OCI-LY1 (cell line): ENCODE measurements around the gene LRP1.

Experiments
- EZH2 ChIP-seq: fragments of 200-600 bp; sonication (generic), shearing (Covaris generic); IDR thresholded peaks from 2 replicates; pipeline ENCODE4 v1.8.0; 2017; ENCODE audit warnings: borderline replicate concordance, mixed run types, mild to moderate bottlenecking, antibody characterized with exemption, low read length, moderate library complexity, mixed read lengths
- TF ChIP-seq, protein P1 (sequence below): fragments of 200-600 bp; sonication (generic), shearing (Covaris generic); IDR thresholded peaks from 2 replicates; pipeline ENCODE4 v1.5.1; 2017; ENCODE audit warnings: mild to moderate bottlenecking, antibody characterized with exemption, low read length, moderate library complexity, mixed read lengths

DNA sequence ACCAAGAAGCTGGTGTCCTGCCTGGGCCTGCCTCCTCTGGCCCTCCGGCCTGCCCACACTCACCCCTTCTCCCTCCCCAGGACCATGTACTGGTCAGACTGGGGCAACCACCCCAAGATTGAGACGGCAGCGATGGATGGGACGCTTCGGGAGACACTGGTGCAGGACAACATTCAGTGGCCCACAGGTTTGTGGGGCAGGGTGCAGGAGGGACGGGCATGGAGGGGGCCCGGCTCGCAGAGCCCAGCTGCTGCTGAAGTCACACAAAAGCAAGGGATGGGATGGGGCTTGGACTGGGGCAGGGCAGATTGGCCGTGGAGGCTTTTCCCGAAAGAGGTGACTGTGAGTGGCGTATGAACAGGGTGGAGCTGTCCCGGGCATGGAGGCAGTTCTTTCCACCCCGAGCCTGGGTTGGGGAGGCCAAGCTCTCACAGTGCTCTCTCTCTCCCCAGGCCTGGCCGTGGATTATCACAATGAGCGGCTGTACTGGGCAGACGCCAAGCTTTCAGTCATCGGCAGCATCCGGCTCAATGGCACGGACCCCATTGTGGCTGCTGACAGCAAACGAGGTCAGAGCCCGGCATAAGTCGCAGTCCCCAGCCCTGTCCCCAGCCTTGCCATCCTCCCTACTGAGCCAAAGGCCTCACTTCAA lies 80.5 kb downstream of the LRP1 start:
- TF ChIP-seq EZH2, result no peak
- TF ChIP-seq, protein P1, sequence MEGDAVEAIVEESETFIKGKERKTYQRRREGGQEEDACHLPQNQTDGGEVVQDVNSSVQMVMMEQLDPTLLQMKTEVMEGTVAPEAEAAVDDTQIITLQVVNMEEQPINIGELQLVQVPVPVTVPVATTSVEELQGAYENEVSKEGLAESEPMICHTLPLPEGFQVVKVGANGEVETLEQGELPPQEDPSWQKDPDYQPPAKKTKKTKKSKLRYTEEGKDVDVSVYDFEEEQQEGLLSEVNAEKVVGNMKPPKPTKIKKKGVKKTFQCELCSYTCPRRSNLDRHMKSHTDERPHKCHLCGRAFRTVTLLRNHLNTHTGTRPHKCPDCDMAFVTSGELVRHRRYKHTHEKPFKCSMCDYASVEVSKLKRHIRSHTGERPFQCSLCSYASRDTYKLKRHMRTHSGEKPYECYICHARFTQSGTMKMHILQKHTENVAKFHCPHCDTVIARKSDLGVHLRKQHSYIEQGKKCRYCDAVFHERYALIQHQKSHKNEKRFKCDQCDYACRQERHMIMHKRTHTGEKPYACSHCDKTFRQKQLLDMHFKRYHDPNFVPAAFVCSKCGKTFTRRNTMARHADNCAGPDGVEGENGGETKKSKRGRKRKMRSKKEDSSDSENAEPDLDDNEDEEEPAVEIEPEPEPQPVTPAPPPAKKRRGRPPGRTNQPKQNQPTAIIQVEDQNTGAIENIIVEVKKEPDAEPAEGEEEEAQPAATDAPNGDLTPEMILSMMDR, result no peak
